ENCODE data around the gene GRIFIN.

Gene GRIFIN

GRCh38 chr7:2517026-2517425 lies 40.8 kb upstream of the GRIFIN start:
- Histone ChIP-seq H3K36me3 (ENCODE audit: insufficient read depth, insufficient read length, low read length) (no peaks in the 10 kb centered on the region), H3K9ac (ENCODE audit: insufficient read length, low read depth) (peak overlapping the region; percentile 59), H3K27me3 (ENCODE audit: insufficient read depth, insufficient read length) (peaks cover 49% of the 10 kb centered on the region), H3K9me3 (ENCODE audit: insufficient read depth, low read length) (no peaks in the 10 kb centered on the region), H3K4me1 (ENCODE audit: insufficient read depth, insufficient read length) (peaks cover 46% of the 10 kb centered on the region), H3K4me3 (ENCODE audit: insufficient read length, low read depth) (no peak overlapping the region)
- TF ChIP-seq ZNF274 (IDR thresholded peaks at IDR 0.05; ENCODE audit: low read depth, low read length) (no peak), SUZ12 (IDR thresholded peaks at IDR 0.05; ENCODE audit: extremely low read depth, insufficient read depth, insufficient read length) (no peak), YY1 (IDR thresholded peaks at IDR 0.05; ENCODE audit: insufficient read depth, insufficient read length) (no peak)
- no peak for DNase-seq (ENCODE audit: low read depth, low spot score)

DNA sequence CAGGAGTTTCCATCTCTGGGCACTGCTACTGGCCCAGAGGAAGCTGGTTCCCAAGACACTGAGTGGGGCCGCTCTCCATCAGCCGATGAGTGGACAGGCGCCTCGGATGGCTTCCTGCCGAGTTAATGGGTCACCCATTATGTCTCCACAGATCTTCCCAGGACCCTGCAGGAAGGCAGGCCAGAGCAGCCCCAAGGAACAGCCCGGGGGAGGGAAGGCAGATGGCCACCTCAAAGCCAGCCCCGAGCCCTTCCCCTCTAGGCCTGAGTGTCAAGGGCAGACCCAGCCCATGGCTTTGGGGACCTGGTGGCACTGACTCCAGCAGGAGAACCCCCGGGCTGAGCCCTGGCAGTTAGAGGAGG lies 40.0 kb upstream of the GRIFIN start:
- H3K9ac ChIP-seq (ENCODE audit: insufficient read length, low read depth), result peak overlapping the region; percentile 59
- H3K27me3 ChIP-seq (ENCODE audit: insufficient read depth, insufficient read length), result peaks cover 41% of the 10 kb centered on the region
- peaks cover 44% of the 10 kb centered on the region for H3K4me1 ChIP-seq (ENCODE audit: insufficient read depth, insufficient read length)
- H3K4me3 ChIP-seq (ENCODE audit: insufficient read length, low read depth), result no peak overlapping the region
- DNase-seq (ENCODE audit: low read depth, low spot score), result no peak
- no peak for TF ChIP-seq ZNF274 (IDR thresholded peaks at IDR 0.05; ENCODE audit: low read depth, low read length)
- no peak for TF ChIP-seq SUZ12 (IDR thresholded peaks at IDR 0.05; ENCODE audit: extremely low read depth, insufficient read depth, insufficient read length)
- TF ChIP-seq YY1 (IDR thresholded peaks at IDR 0.05; ENCODE audit: insufficient read depth, insufficient read length), result no peak
- H3K36me3 ChIP-seq (ENCODE audit: insufficient read depth, insufficient read length, low read length), result no peaks in the 10 kb centered on the region
- H3K9me3 ChIP-seq (ENCODE audit: insufficient read depth, low read length), result no peaks in the 10 kb centered on the region

DNA sequence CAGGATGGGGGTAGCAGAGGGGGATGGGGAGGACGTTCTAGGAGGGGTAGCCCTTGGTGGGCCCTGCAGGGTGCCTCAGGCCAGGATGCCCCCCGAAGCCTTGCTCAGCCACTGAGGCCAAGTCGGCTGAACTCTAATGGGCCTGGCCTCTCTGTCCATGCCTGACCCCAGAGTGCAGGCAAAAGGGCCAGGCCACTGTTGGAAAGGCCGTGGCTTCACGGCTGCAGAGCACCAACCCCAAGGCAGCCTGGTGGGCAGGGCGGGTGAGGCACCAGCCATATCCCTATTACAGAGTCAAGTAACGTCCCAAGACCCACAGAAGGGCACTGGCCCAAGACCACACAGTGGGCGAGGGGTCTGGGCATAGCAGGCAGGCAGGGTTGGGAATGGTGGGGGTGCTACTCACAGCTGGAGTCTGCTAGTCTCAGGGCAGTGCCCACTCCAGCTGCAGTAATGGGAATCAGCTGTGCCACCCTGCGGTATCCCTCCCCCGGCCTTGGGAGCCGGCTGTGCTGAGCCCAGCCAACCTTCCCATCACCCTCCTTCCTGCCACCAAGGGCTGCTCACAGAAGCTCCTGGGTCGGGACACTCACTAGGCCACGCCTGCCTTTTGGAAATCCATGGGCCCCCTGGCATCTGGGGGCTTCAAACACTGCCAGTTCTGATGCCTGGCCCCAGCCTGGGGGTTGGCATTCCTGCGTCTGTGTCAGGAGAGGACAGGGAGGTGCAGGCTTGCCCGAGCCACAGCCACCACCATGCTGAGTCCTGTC lies 39.4 kb upstream of the GRIFIN start:
- Histone ChIP-seq H3K4me1 (ENCODE audit: insufficient read depth, insufficient read length) (peaks cover 49% of the 10 kb centered on the region), H3K9ac (ENCODE audit: insufficient read length, low read depth) (no peak overlapping the region), H3K27me3 (ENCODE audit: insufficient read depth, insufficient read length) (peaks cover 35% of the 10 kb centered on the region), H3K36me3 (ENCODE audit: insufficient read depth, insufficient read length, low read length) (no peaks in the 10 kb centered on the region), H3K4me3 (ENCODE audit: insufficient read length, low read depth) (no peak overlapping the region), H3K9me3 (ENCODE audit: insufficient read depth, low read length) (no peaks in the 10 kb centered on the region)
- no peak for DNase-seq (ENCODE audit: low read depth, low spot score)
- no peak for TF ChIP-seq YY1 (IDR thresholded peaks at IDR 0.05; ENCODE audit: insufficient read depth, insufficient read length)
- no peak for TF ChIP-seq SUZ12 (IDR thresholded peaks at IDR 0.05; ENCODE audit: extremely low read depth, insufficient read depth, insufficient read length)
- TF ChIP-seq ZNF274 (IDR thresholded peaks at IDR 0.05; ENCODE audit: low read depth, low read length), result no peak

GRCh38 chr7:2514473-2515423 lies 38.5 kb upstream of the GRIFIN start:
- Histone ChIP-seq H3K36me3 (ENCODE audit: insufficient read depth, insufficient read length, low read length) (no peaks in the 10 kb centered on the region), H3K4me3 (ENCODE audit: insufficient read length, low read depth) (no peak overlapping the region), H3K9ac (ENCODE audit: insufficient read length, low read depth) (no peak overlapping the region), H3K27me3 (ENCODE audit: insufficient read depth, insufficient read length) (peaks cover 29% of the 10 kb centered on the region), H3K9me3 (ENCODE audit: insufficient read depth, low read length) (no peaks in the 10 kb centered on the region), H3K4me1 (ENCODE audit: insufficient read depth, insufficient read length) (peaks cover 51% of the 10 kb centered on the region)
- no peak for TF ChIP-seq ZNF274 (IDR thresholded peaks at IDR 0.05; ENCODE audit: low read depth, low read length)
- TF ChIP-seq SUZ12 (IDR thresholded peaks at IDR 0.05; ENCODE audit: extremely low read depth, insufficient read depth, insufficient read length), result no peak
- TF ChIP-seq YY1 (IDR thresholded peaks at IDR 0.05; ENCODE audit: insufficient read depth, insufficient read length), result no peak
- no peak for DNase-seq (ENCODE audit: low read depth, low spot score)

DNA sequence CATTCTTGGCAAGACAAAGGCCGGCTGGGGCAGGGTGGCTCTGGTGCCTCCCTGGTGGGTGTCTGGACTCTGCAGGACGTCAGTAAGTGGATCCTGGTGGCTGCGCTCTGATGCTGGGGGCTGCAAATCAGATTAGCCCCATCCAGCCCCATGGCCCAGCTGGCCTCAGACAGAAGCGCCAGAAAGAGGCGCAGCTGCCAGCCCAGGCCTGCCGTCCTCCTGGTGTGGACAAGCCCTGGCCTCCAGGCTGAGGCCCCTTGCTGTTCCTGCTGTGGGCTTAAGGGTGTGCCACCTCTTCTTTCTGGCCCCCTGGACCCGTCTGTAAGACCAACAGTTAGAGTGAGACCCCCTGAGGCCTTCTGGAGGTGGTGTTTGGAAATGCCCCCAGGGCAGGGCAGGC lies 37.5 kb upstream of the GRIFIN start:
- no peak for TF ChIP-seq ZNF274 (IDR thresholded peaks at IDR 0.05; ENCODE audit: low read depth, low read length)
- no peak for TF ChIP-seq YY1 (IDR thresholded peaks at IDR 0.05; ENCODE audit: insufficient read depth, insufficient read length)
- no peak for TF ChIP-seq SUZ12 (IDR thresholded peaks at IDR 0.05; ENCODE audit: extremely low read depth, insufficient read depth, insufficient read length)
- H3K9me3 ChIP-seq (ENCODE audit: insufficient read depth, low read length), result no peaks in the 10 kb centered on the region
- H3K36me3 ChIP-seq (ENCODE audit: insufficient read depth, insufficient read length, low read length), result no peaks in the 10 kb centered on the region
- H3K4me1 ChIP-seq (ENCODE audit: insufficient read depth, insufficient read length), result peaks cover 58% of the 10 kb centered on the region
- no peak overlapping the region for H3K9ac ChIP-seq (ENCODE audit: insufficient read length, low read depth)
- H3K4me3 ChIP-seq (ENCODE audit: insufficient read length, low read depth), result no peak overlapping the region
- no peak for DNase-seq (ENCODE audit: low read depth, low spot score)
- H3K27me3 ChIP-seq (ENCODE audit: insufficient read depth, insufficient read length), result peaks cover 23% of the 10 kb centered on the region

DNA sequence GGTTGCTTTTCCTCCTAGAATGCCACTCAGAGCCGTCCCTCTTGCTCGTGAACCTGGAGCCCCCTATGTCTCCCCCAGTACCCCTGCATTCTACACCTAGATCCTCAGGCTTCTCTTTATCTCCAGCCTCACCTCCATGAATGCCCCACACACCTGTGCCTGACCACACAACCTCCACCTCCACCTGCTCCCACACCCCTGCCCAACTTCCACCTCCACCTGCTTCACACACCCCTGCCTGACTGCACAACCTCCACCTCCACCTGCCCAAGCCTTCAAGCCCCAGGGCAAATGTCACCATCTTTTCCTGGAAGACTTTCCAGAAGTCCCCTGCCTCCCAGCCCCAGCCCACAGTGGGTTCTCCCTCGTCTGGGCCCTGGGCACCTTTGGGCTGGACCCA lies 36.5 kb upstream of the GRIFIN start:
- Histone ChIP-seq H3K4me3 (ENCODE audit: insufficient read length, low read depth) (no peak overlapping the region), H3K36me3 (ENCODE audit: insufficient read depth, insufficient read length, low read length) (no peaks in the 10 kb centered on the region), H3K9me3 (ENCODE audit: insufficient read depth, low read length) (no peaks in the 10 kb centered on the region), H3K4me1 (ENCODE audit: insufficient read depth, insufficient read length) (peaks cover 57% of the 10 kb centered on the region), H3K9ac (ENCODE audit: insufficient read length, low read depth) (no peak overlapping the region), H3K27me3 (ENCODE audit: insufficient read depth, insufficient read length) (peaks cover 13% of the 10 kb centered on the region)
- TF ChIP-seq YY1 (IDR thresholded peaks at IDR 0.05; ENCODE audit: insufficient read depth, insufficient read length), result no peak
- TF ChIP-seq SUZ12 (IDR thresholded peaks at IDR 0.05; ENCODE audit: extremely low read depth, insufficient read depth, insufficient read length), result no peak
- no peak for TF ChIP-seq ZNF274 (IDR thresholded peaks at IDR 0.05; ENCODE audit: low read depth, low read length)
- no peak for DNase-seq (ENCODE audit: low read depth, low spot score)

DNA sequence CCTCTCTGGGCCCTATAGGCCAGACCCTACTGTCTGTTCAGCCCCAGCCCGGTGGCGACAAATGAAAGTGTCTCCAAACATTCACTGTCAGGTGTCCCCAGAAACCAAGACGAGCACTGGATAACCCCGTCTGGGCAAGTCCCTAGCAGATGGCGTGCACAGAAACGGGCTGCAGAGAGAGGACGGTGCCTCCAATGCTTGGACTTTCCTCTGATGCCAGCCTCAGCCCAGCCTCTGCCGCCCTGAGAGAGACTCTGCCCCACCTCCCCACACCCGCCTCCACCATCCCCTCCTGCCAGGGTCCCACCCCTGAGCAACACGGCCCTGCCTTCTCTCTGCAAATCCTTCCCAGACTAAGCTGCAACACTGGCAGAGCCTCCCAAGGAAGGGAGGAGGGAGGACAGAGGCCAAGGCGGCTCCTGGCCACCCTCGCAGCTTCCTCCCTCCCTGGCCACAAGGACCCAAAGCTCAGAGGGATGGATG lies 36.0 kb upstream of the GRIFIN start:
- H3K4me1 ChIP-seq (ENCODE audit: insufficient read depth, insufficient read length), result peaks cover 53% of the 10 kb centered on the region
- no peaks in the 10 kb centered on the region for H3K36me3 ChIP-seq (ENCODE audit: insufficient read depth, insufficient read length, low read length)
- H3K27me3 ChIP-seq (ENCODE audit: insufficient read depth, insufficient read length), result peaks cover 8% of the 10 kb centered on the region
- no peak for DNase-seq (ENCODE audit: low read depth, low spot score)
- no peak for TF ChIP-seq ZNF274 (IDR thresholded peaks at IDR 0.05; ENCODE audit: low read depth, low read length)
- H3K9me3 ChIP-seq (ENCODE audit: insufficient read depth, low read length), result no peaks in the 10 kb centered on the region
- H3K4me3 ChIP-seq (ENCODE audit: insufficient read length, low read depth), result no peak overlapping the region
- peak overlapping the region; percentile 8 for H3K9ac ChIP-seq (ENCODE audit: insufficient read length, low read depth)

Data from NT2/D1 (cell line).